Ishikawa (cell line): ENCODE measurements around the gene RPRD1B.

Experiments used
- CEBPB ChIP-seq: IDR thresholded peaks from 2 replicates; pipeline ENCODE4 v1.6.1; 2012
- CREB1 ChIP-seq: IDR thresholded peaks from 2 replicates; pipeline ENCODE4 v1.6.1; 2012; ENCODE audit warnings: low read depth
- EGR1 ChIP-seq: IDR thresholded peaks from 2 replicates; pipeline ENCODE4 v1.6.1; 2012
- EP300 ChIP-seq: IDR thresholded peaks from 2 replicates; pipeline ENCODE4 v1.6.1; 2012; ENCODE audit warnings: borderline replicate concordance
- FOXM1 ChIP-seq: IDR thresholded peaks from 2 replicates; pipeline ENCODE4 v1.6.1; 2012; ENCODE audit warnings: low read depth, borderline replicate concordance
- MAX ChIP-seq: IDR thresholded peaks from 2 replicates; pipeline ENCODE4 v1.6.1; 2012
- NFIC ChIP-seq: IDR thresholded peaks from 2 replicates; pipeline ENCODE4 v1.6.1; 2012
- RAD21 ChIP-seq: IDR thresholded peaks from 2 replicates; pipeline ENCODE4 v1.6.1; 2012; ENCODE audit warnings: low read depth
- REST ChIP-seq: IDR thresholded peaks from 2 replicates; pipeline ENCODE4 v1.6.1; 2012; ENCODE audit warnings: low read depth, mild to moderate bottlenecking
- TAF1 ChIP-seq: IDR thresholded peaks from 2 replicates; pipeline ENCODE4 v1.6.1; 2012; ENCODE audit warnings: low read depth, mild to moderate bottlenecking
- TCF12 ChIP-seq: IDR thresholded peaks from 2 replicates; pipeline ENCODE4 v1.6.1; 2012; ENCODE audit warnings: low read depth
- TEAD4 ChIP-seq: IDR thresholded peaks from 2 replicates; pipeline ENCODE4 v1.6.1; 2012
- YY1 ChIP-seq: IDR thresholded peaks from 2 replicates; pipeline ENCODE4 v1.6.1; 2012; ENCODE audit warnings: low read depth
- ZBTB7A ChIP-seq: IDR thresholded peaks from 2 replicates; pipeline ENCODE4 v1.6.1; 2012; ENCODE audit warnings: low read depth
- TF ChIP-seq, protein P1 (sequence below): IDR thresholded peaks from 2 replicates; pipeline ENCODE4 v1.6.1; 2012

RPRD1B gene

GRCh38 chr20:38011696-38012095, 21.9 kb upstream of the RPRD1B start:
- TF ChIP-seq REST (no peak), FOXM1 (no peak), EGR1 (no peak), ZBTB7A (no peak), RAD21 (no peak), TAF1 (no peak), YY1 (no peak)
- TF ChIP-seq, protein P1, sequence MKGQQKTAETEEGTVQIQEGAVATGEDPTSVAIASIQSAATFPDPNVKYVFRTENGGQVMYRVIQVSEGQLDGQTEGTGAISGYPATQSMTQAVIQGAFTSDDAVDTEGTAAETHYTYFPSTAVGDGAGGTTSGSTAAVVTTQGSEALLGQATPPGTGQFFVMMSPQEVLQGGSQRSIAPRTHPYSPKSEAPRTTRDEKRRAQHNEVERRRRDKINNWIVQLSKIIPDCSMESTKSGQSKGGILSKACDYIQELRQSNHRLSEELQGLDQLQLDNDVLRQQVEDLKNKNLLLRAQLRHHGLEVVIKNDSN: no peak

- TF ChIP-seq ZBTB7A: no peak
- no peak for TF ChIP-seq CEBPB
- no peak for TF ChIP-seq NFIC
- no peak for TF ChIP-seq RAD21
- TF ChIP-seq MAX: no peak
- TF ChIP-seq TCF12: no peak
- TF ChIP-seq YY1: no peak
- no peak for TF ChIP-seq FOXM1
- no peak for TF ChIP-seq CREB1
- TF ChIP-seq REST: no peak
- TF ChIP-seq EP300: no peak
- TF ChIP-seq TAF1: no peak
- TF ChIP-seq, protein P1: no peak
- no peak for TF ChIP-seq TEAD4
- TF ChIP-seq EGR1: no peak
Measured at GRCh38 chr20:38012332-38012731, 21.2 kb upstream of the RPRD1B start.

GRCh38 chr20:38013887-38014286, 19.7 kb upstream of the RPRD1B start:
- TF ChIP-seq, protein P1: no peak
- TF ChIP-seq TCF12 (no peak), TAF1 (no peak), CREB1 (no peak), CEBPB (no peak), MAX (no peak), RAD21 (no peak), ZBTB7A (no peak), FOXM1 (no peak), TEAD4 (no peak)

DNA sequence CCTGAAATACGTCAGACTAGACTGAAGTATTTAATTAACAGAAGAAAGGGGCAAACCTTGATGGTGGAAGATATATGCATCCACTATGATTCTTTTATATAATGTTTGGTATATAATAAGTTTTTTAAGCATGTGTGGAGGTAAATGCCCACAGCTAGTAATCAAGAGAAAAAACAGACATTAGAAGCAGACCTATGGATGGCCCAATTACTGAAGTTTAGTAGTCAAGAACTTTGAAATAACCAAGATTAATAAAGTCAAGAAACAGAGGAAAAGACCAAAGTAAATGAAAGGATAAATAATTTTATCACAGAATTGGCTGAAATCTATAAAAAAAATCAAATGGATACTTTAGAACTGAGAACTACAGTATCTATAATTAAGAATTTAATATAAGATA, 15.6 kb upstream of the RPRD1B start:
- TF ChIP-seq NFIC (no peak), ZBTB7A (no peak), EP300 (no peak)

DNA sequence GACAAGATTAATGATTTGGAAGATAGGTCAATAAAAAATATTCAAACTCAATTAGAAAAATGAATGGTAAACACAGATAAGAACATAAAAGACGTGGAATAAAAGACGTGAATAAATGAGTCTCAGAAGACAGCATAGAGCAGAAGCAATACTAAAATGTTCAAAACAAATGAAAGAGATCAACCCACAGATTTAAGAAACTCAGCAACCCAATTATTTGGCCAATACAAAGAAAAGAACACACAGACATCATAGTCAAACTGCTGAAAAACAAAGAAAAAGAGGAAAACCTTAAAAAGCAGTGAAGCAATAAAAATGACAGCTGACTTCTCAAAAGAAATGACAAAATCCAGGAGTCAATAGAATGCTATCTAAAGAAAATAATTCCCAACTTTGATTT, 15.2 kb upstream of the RPRD1B start:
- TF ChIP-seq, protein P1: no peak
- no peak for TF ChIP-seq TEAD4
- TF ChIP-seq TAF1: no peak
- TF ChIP-seq YY1: no peak
- TF ChIP-seq NFIC: no peak
- TF ChIP-seq MAX: no peak
- TF ChIP-seq REST: no peak
- TF ChIP-seq RAD21: no peak
- no peak for TF ChIP-seq ZBTB7A
- TF ChIP-seq TCF12: no peak
- no peak for TF ChIP-seq EGR1
- no peak for TF ChIP-seq CEBPB
- no peak for TF ChIP-seq FOXM1
